ENCODE results near the gene CFAP97D1.

DNA sequence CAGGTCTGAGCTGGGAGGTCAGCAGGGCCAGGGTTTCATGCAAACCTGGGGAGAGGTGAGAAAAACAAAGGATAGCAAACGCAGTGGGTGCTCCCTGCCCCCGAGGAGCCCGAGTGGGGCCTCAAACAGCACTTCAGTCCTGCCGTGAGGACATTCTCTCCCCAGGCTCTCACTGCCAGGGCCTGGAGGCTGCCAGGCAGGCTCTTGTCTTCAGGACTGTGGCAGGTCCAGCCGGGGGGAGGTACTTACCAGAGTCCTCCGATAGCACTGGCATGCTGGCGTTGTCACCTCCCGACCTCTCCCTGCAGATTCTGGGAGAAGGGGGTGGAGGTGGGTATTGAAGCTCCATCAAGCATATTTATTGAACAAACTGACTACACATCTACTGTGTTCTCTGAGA lies 51.4 kb downstream of the CFAP97D1 start:
- TF ChIP-seq GATA2 (IDR thresholded peaks at IDR 0.05; ENCODE audit: low read depth, low read length) (no peak), GATA3 (IDR thresholded peaks at IDR 0.05; ENCODE audit: low read depth, low read length) (no peak)
